B cell (primary cell): ENCODE data around the gene PLPP7. TPM values are rescaled to one million over a fixed set of nuclear protein-coding genes. Genes with fewer than 3 reads are reported as not detected.

Experiments
- ATAC-seq: fragments of 200-7000 bp; cut with Tn5 transposase; one replicate; pipeline ENCODE4 v1.10.0; 2021; ENCODE audit warnings: low read depth, mild to moderate bottlenecking, moderate number of reproducible peaks, moderate library complexity
- CTCF ChIA-PET: fragments of 350-600 bp; sonication (Branson Sonifier 250); formaldehyde crosslinking; loops from one replicate; lab custom pipeline; 2021; ENCODE audit warnings: antibody characterized with exemption, inconsistent platforms; lab: Charles Lee
- POLR2A ChIA-PET: fragments of 350-600 bp; sonication (Branson Sonifier 250); formaldehyde crosslinking; loops from one replicate; lab custom pipeline; 2021; ENCODE audit warnings: antibody characterized with exemption; lab: Charles Lee
- DNase-seq: peaks from one replicate; pipeline ENCODE4 v3.0.0; 2013
- H2AFZ ChIP-seq: 2 replicates; pipeline ENCODE4 v1.6.1; 2012; ENCODE audit warnings: mild to moderate bottlenecking, low read depth, low read length; ENCODE audit not compliant: insufficient read depth, poor library complexity, severe bottlenecking
- H3K27ac ChIP-seq, 2 donors: 1 replicate in 1 of 2; 2 replicates in 1 of 2; pipeline ENCODE4 v1.5.1; 2012 to 2013; ENCODE audit warnings: low read length in 2 of 2, mild to moderate bottlenecking in 2 of 2, moderate library complexity in 1 of 2
- H3K27me3 ChIP-seq, 4 experiments: fragments of 200-600 bp in 1 of 4; sonication (generic) in 1 of 4; replicated peaks in 1 of 4; 1 replicate in 2 of 4; 2 replicates in 2 of 4; pipeline versions ENCODE4 v1.6.1 to v1.7.0; 2013 to 2016; ENCODE audit warnings: low read length in 3 of 4, mild to moderate bottlenecking in 2 of 4, mixed read lengths in 1 of 4, moderate library complexity in 1 of 4; ENCODE audit not compliant: insufficient read depth in 4 of 4, control insufficient read depth in 3 of 4; ENCODE audit errors: control extremely low read depth in 1 of 4
- H3K36me3 ChIP-seq, 2 experiments: replicated peaks in 1 of 2; 1 replicate in 1 of 2; 2 replicates in 1 of 2; pipeline versions ENCODE4 v1.6.1 to v1.7.1; 2013; ENCODE audit warnings: low read length in 1 of 2; ENCODE audit not compliant: insufficient read depth in 2 of 2, control insufficient read depth in 1 of 2; ENCODE audit errors: control extremely low read depth in 1 of 2, extremely low read depth in 1 of 2
- H3K4me1 ChIP-seq, 2 donors: fragments of 200-600 bp in 1 of 2; sonication (generic) in 1 of 2; 1 replicate in 1 of 2; 2 replicates in 1 of 2; pipeline versions ENCODE4 v1.5.1 to v1.6.1; 2013 to 2017; ENCODE audit warnings: low read length in 2 of 2; ENCODE audit not compliant: control insufficient read depth in 2 of 2, insufficient read depth in 2 of 2
- H3K4me2 ChIP-seq: replicated peaks from 2 replicates; pipeline ENCODE3; 2012; ENCODE audit warnings: mild to moderate bottlenecking, low read depth, low read length; ENCODE audit not compliant: poor library complexity, severe bottlenecking
- H3K4me3 ChIP-seq, 5 experiments: fragments of 200-600 bp in 1 of 5; sonication (generic) in 1 of 5; 1 replicate in 3 of 5; 2 replicates in 2 of 5; pipeline versions ENCODE4 v1.5.1 to v1.7.0; 2011 to 2016; ENCODE audit warnings: low read length in 4 of 5, mild to moderate bottlenecking in 4 of 5, low read depth in 2 of 5, control low read depth in 1 of 5, moderate library complexity in 1 of 5; ENCODE audit not compliant: insufficient read depth in 1 of 5; ENCODE audit errors: control extremely low read depth in 1 of 5, extremely low read depth in 1 of 5
- H3K79me2 ChIP-seq: fragments of 200-600 bp; sonication (generic); one replicate; pipeline ENCODE4 v1.6.0; 2016; ENCODE audit warnings: low read length; ENCODE audit not compliant: control insufficient read depth, insufficient read depth
- H3K9ac ChIP-seq: fragments of 200-600 bp; sonication (generic); 2 replicates; pipeline ENCODE4 v1.6.1; 2017; ENCODE audit warnings: mild to moderate bottlenecking, low read length, moderate library complexity
- H3K9me3 ChIP-seq, 3 donors: one replicate each; pipeline versions ENCODE4 v1.6.1 to v1.7.1; 2013; ENCODE audit warnings: low read length in 2 of 3; ENCODE audit not compliant: control insufficient read depth in 2 of 3, insufficient read depth in 1 of 3; ENCODE audit errors: control extremely low read depth in 1 of 3
- H4K20me1 ChIP-seq: 2 replicates; pipeline ENCODE4 v1.6.0; 2012; ENCODE audit warnings: mild to moderate bottlenecking, low read length; ENCODE audit not compliant: insufficient read depth, control insufficient read depth, poor library complexity, severe bottlenecking
- H3K27ac Mint-ChIP-seq: one replicate; pipeline ENCODE4 v1.8.0; 2021; ENCODE audit warnings: mixed read lengths
- H3K27me3 Mint-ChIP-seq: one replicate; pipeline ENCODE4 v1.8.0; 2021; ENCODE audit warnings: mixed read lengths
- H3K4me1 Mint-ChIP-seq: one replicate; pipeline ENCODE4 v1.8.0; 2021; ENCODE audit warnings: mixed read lengths
- H3K4me3 Mint-ChIP-seq: one replicate; pipeline ENCODE4 v1.8.0; 2021; ENCODE audit warnings: mixed read lengths
- H3K9me3 Mint-ChIP-seq: one replicate; pipeline ENCODE4 v1.8.0; 2022; ENCODE audit warnings: mixed read lengths; ENCODE audit not compliant: insufficient read depth
- CTCF ChIP-seq: fragments of 200-600 bp; IDR thresholded peaks from one replicate; pipeline ENCODE4 v1.8.0; 2022; ENCODE audit warnings: antibody characterized with exemption, mild to moderate bottlenecking
- EZH2 ChIP-seq: IDR thresholded peaks from 2 replicates; pipeline ENCODE4 v1.6.1; 2012; ENCODE audit warnings: borderline replicate concordance, low read depth, mild to moderate bottlenecking, moderate library complexity, low read length; ENCODE audit not compliant: insufficient read depth, poor library complexity, severe bottlenecking
- WGBS: methylation state at CpG from one replicate; pipeline ENCODE4 v1.1.5; 2013; ENCODE audit warnings: missing lambda C conversion rate; ENCODE audit not compliant: insufficient coverage; 5-methylcytosine and 5-hydroxymethylcytosine counted together
- intact Hi-C: fragments of 100-400 bp; cut with micrococcal nuclease; formaldehyde crosslinking; loops from one replicate; pipeline ENCODE4 v1.10.0; 2022
- polyA plus RNA-seq: library from polyadenylated mRNA; depleted of rRNA; stranded (reverse); fragments of >200 nt; gene quantifications from 2 replicates; pipeline ENCODE4 v1.2.3, GENCODE V29; 2012
- total RNA-seq, 2 donors: library from RNA; stranded (reverse); fragments of 120-200 nt in 1 of 2; gene quantifications; 1 replicate in 1 of 2; 2 replicates in 1 of 2; pipeline versions ENCODE4 v1.2.3 to v1.2.4, GENCODE V29; 2013 to 2022

PLPP7 gene
- total and polyA plus RNA-seq, 2 donors (not counting 1 experiment from before 2014, with no cell fraction given), result 0.57 to 2.0 TPM

- ATAC-seq, result no peak
- Histone ChIP-seq H3K27ac (no peak overlapping the region), H2AFZ (no peak overlapping the region), H3K4me2 (no peak overlapping the region), H3K4me1 (peaks cover 4 to 9% of the 10 kb centered on the region in 2 donors), H3K9ac (no peak overlapping the region), H4K20me1 (no peaks in the 10 kb centered on the region), H3K27me3 (peaks cover 0 to 4% (median 0%) of the 10 kb centered on the region in 4 experiments), H3K9me3 (peaks cover 0 to 3% (median 0%) of the 10 kb centered on the region in 3 donors), H3K79me2 (no peaks in the 10 kb centered on the region), H3K4me3 (no peak overlapping the region), H3K36me3 (no peaks in the 10 kb centered on the region)
- Mint-ChIP-seq H3K4me1 (peaks cover 6% of the 10 kb centered on the region), H3K4me3 (no peak overlapping the region), H3K27me3 (peaks cover 6% of the 10 kb centered on the region), H3K9me3 (no peaks in the 10 kb centered on the region), H3K27ac (no peak overlapping the region)
- DNase-seq, result no peak
- ChIA-PET POLR2A (no interaction called here), CTCF (interaction anchor here (0.6 to 3.6 kb wide), 28 partner anchors 12 to 655 kb away, joined by 3 to 35 read pairs (median 5); partner anchors contain the start of genes EXOSC2, POMT1 and UCK1)
- 78% methylated on average over 3 of the region's 10 CpGs for WGBS
- TF ChIP-seq EZH2 (no peak), CTCF (no peak)
- intact Hi-C loops, result no loop called here
These were observed 59.4 kb downstream of the PLPP7 start for GRCh38 chr9:131348631-131349521.

GRCh38 chr9:131349522-131349880 is 60.0 kb downstream of the PLPP7 start:
- Mint-ChIP-seq H3K27me3 (peaks cover 3% of the 10 kb centered on the region), H3K4me3 (no peak overlapping the region), H3K4me1 (peaks cover 6% of the 10 kb centered on the region), H3K27ac (no peak overlapping the region), H3K9me3 (no peaks in the 10 kb centered on the region)
- ChIA-PET POLR2A (no interaction called here), CTCF (interaction anchor here (0.6 to 3.6 kb wide), 36 partner anchors 12 to 656 kb away, joined by 3 to 35 read pairs (median 4); partner anchors contain the start of genes EXOSC2, POMT1 and UCK1)
- intact Hi-C loops, result no loop called here
- TF ChIP-seq EZH2 (no peak), CTCF (no peak)
- DNase-seq, result no peak
- no peak for ATAC-seq
- peaks cover 0 to 4% (median 0%) of the 10 kb centered on the region in 4 experiments for H3K27me3 ChIP-seq
- peaks cover 4 to 9% of the 10 kb centered on the region in 2 donors for H3K4me1 ChIP-seq
- peak overlapping the region; percentile 58 for H3K4me2 ChIP-seq
- no peaks in the 10 kb centered on the region for H3K36me3 ChIP-seq
- H4K20me1 ChIP-seq, result no peaks in the 10 kb centered on the region
- no peak overlapping the region for H3K4me3 ChIP-seq
- no peak overlapping the region for H3K27ac ChIP-seq
- 64% methylated on average over 5 of the region's 5 CpGs for WGBS
- H3K9me3 ChIP-seq, result peaks cover 0 to 3% (median 0%) of the 10 kb centered on the region in 3 donors
- peak overlapping the region; percentile 85 for H2AFZ ChIP-seq
- H3K79me2 ChIP-seq, result no peaks in the 10 kb centered on the region
- no peak overlapping the region for H3K9ac ChIP-seq
